IPS DF 6.9 (cell line): ENCODE measurements around the gene ADCYAP1R1.

Source experiments
- DNase-seq: peaks from one replicate; pipeline ENCODE4 v3.0.0-alpha.2; 2013; ENCODE audit warnings: low read depth, low spot score
- H3K27ac ChIP-seq: one replicate; pipeline ENCODE4 v1.5.1; 2013; ENCODE audit warnings: low read length, control low read depth
- H3K27me3 ChIP-seq: 2 replicates; pipeline ENCODE4 v1.6.1; 2013; ENCODE audit warnings: mild to moderate bottlenecking, low read length; ENCODE audit not compliant: control insufficient read depth, insufficient read depth
- H3K36me3 ChIP-seq: 2 replicates; pipeline ENCODE4 v1.6.1; 2013; ENCODE audit warnings: low read length; ENCODE audit not compliant: control insufficient read depth, insufficient read depth
- H3K4me1 ChIP-seq: 2 replicates; pipeline ENCODE4 v1.6.1; 2013; ENCODE audit warnings: low read length; ENCODE audit not compliant: control insufficient read depth, insufficient read depth
- H3K4me3 ChIP-seq: 2 replicates; pipeline ENCODE4 v1.5.1; 2013; ENCODE audit warnings: mild to moderate bottlenecking, low read length
- H3K9me3 ChIP-seq: 2 replicates; pipeline ENCODE4 v1.6.1; 2013; ENCODE audit warnings: low read length, inconsistent platforms; ENCODE audit not compliant: control insufficient read depth, insufficient read depth
- WGBS: extraction: QIAGEN DNeasy Blood & Tissue Kit; methylation state at CpG from one replicate; pipeline ENCODE4 v1.1.7; 2013; ENCODE audit warnings: mixed read lengths, missing lambda C conversion rate; ENCODE audit not compliant: insufficient read length, insufficient coverage; 5-methylcytosine and 5-hydroxymethylcytosine counted together

The ADCYAP1R1 gene

DNA sequence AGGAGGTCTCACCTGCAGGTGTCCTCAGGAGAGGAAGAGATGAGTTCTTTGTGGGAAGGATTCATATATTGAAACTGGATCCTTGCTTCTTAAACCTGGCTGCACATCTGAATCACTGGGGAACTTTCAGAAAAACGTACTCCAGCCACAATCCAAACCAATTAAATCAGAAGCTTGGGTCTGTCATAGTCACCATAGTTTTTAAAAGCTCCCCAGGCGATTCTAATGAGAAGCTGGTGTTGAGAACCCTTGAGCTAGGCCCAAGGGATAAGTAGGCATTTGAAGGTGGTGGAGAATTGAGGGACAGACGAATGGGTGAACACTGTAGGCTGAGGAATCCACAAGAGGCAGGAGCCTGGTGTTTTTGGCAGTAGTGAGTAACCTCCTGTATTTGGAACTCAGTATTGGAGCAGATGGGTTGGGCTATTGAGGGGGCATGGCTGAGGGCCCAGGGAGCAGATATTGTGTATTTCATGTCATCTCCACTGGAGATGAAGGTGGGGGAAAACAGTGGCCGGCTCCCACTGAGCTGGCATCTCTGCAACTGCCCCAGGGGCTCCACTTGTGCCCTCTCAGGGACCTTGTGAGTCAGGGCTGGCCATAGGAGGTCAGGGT lies 14.5 kb downstream of the ADCYAP1R1 start:
- H3K4me1 ChIP-seq = no peaks in the 10 kb centered on the region
- no CpG with 5 or more reads among the region's 4 CpGs for WGBS

GRCh38 chr7:31067491-31067890 lies 15.4 kb downstream of the ADCYAP1R1 start:
- H3K27ac ChIP-seq = no peak overlapping the region
- no peaks in the 10 kb centered on the region for H3K9me3 ChIP-seq
- no peak overlapping the region for H3K4me3 ChIP-seq
- H3K27me3 ChIP-seq = no peaks in the 10 kb centered on the region
- no peak for DNase-seq
- no peaks in the 10 kb centered on the region for H3K4me1 ChIP-seq
- no CpG with 5 or more reads among the region's 3 CpGs for WGBS
- H3K36me3 ChIP-seq = no peaks in the 10 kb centered on the region

More for the DNA sequence above, 14.5 kb downstream of the ADCYAP1R1 start:
- no peaks in the 10 kb centered on the region for H3K27me3 ChIP-seq
- H3K27ac ChIP-seq = no peak overlapping the region
- no peaks in the 10 kb centered on the region for H3K36me3 ChIP-seq
- H3K4me3 ChIP-seq = no peak overlapping the region
- DNase-seq = no peak
- no peaks in the 10 kb centered on the region for H3K9me3 ChIP-seq

- H3K4me3 ChIP-seq = no peak overlapping the region
- no peaks in the 10 kb centered on the region for H3K9me3 ChIP-seq
- WGBS = no CpG with 5 or more reads among the region's 16 CpGs
- DNase-seq = no peak
- H3K4me1 ChIP-seq = no peaks in the 10 kb centered on the region
- no peaks in the 10 kb centered on the region for H3K36me3 ChIP-seq
- no peak overlapping the region for H3K27ac ChIP-seq
- H3K27me3 ChIP-seq = no peaks in the 10 kb centered on the region
These were observed 16.0 kb downstream of the ADCYAP1R1 start for GRCh38 chr7:31068006-31068675.

DNA sequence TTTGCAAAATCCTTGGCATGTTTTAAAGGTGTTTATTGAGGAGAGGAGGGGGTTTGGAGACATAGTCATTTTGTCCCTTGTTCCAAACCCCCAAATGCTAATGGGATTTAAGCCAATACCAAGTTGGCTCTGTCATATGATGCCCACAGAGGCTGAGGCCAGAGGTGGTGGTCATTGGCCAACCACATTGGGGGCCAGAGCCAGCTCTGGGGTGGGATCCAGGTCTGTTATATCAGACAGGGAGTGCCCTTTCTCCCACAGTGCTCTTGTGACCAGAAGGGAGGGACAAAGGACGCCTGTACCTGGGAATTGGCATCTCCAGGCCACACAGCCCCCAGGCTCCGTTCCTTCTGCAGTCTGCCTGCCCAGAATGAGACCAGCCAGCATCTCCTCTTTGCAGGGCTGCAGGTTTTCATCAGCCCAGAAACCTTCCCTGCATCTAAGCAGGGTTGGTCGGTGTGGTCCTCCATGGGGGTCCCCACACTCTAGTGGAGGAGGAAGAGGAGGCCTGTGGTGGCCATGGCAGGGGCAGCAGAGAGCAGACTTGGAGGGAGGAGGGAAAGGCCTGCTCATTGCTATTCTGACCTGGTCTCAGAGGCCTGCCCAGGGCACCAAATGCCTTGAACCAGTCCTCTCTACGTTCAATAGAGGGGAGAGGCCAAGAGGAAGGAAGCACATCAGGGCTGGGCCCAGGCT lies 17.9 kb downstream of the ADCYAP1R1 start:
- Histone ChIP-seq H3K4me1 (no peaks in the 10 kb centered on the region), H3K27ac (no peak overlapping the region), H3K9me3 (no peaks in the 10 kb centered on the region), H3K27me3 (no peaks in the 10 kb centered on the region), H3K36me3 (no peaks in the 10 kb centered on the region), H3K4me3 (no peak overlapping the region)
- DNase-seq = no peak
- WGBS = no CpG with 5 or more reads among the region's 4 CpGs

DNA sequence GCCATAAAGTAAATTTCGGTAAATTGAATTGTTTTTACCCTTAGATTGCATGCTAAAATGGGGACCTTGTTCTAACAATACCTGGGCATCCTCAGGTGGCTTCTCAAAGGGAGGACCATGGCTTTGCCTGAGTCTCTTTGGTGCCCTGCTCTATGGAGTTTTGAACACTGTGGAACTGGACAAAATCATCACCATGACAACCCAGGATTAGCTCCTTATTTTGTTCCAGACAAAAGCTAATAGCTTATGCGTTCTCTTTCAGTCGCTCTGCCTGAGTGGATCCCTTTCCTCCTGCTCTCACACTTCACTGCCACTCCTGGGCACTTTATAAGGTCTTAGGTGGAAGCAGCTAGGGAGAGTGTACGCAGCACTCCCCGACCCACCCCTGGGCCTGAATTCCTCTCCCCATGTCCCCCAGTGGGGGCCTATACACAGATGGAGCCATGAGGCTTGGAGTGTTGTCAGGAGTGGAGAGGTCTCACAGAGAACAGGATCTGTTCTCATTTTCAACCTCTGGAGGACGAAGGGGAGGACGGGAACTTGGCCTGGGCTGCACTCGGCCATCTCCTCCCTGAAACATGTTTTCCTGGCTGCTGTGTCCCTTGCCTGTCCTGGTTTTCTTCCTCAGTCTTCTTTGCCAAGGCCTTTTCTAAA lies 19.0 kb downstream of the ADCYAP1R1 start:
- Histone ChIP-seq H3K27ac (no peak overlapping the region), H3K4me3 (no peak overlapping the region), H3K36me3 (no peaks in the 10 kb centered on the region), H3K9me3 (no peaks in the 10 kb centered on the region), H3K27me3 (no peaks in the 10 kb centered on the region), H3K4me1 (no peaks in the 10 kb centered on the region)
- no CpG with 5 or more reads among the region's 8 CpGs for WGBS
- no peak for DNase-seq

- no peaks in the 10 kb centered on the region for H3K4me1 ChIP-seq
- no peaks in the 10 kb centered on the region for H3K27me3 ChIP-seq
- no CpG with 5 or more reads among the region's 3 CpGs for WGBS
- H3K36me3 ChIP-seq = no peaks in the 10 kb centered on the region
- H3K9me3 ChIP-seq = no peaks in the 10 kb centered on the region
- DNase-seq = no peak
- no peak overlapping the region for H3K4me3 ChIP-seq
- H3K27ac ChIP-seq = no peak overlapping the region
These were observed 19.5 kb downstream of the ADCYAP1R1 start for GRCh38 chr7:31071645-31072029.

GRCh38 chr7:31073326-31074119 lies 21.4 kb downstream of the ADCYAP1R1 start:
- Histone ChIP-seq H3K27me3 (no peaks in the 10 kb centered on the region), H3K9me3 (no peaks in the 10 kb centered on the region), H3K4me1 (no peaks in the 10 kb centered on the region), H3K36me3 (no peaks in the 10 kb centered on the region), H3K4me3 (no peak overlapping the region), H3K27ac (no peak overlapping the region)
- DNase-seq = no peak
- WGBS = no CpG with 5 or more reads among the region's 5 CpGs

- no peaks in the 10 kb centered on the region for H3K4me1 ChIP-seq
- no CpG with 5 or more reads among the region's 6 CpGs for WGBS
- H3K27ac ChIP-seq = no peak overlapping the region
- H3K36me3 ChIP-seq = no peaks in the 10 kb centered on the region
- H3K27me3 ChIP-seq = no peaks in the 10 kb centered on the region
- no peaks in the 10 kb centered on the region for H3K9me3 ChIP-seq
- no peak for DNase-seq
- H3K4me3 ChIP-seq = no peak overlapping the region
These were observed 21.9 kb downstream of the ADCYAP1R1 start for GRCh38 chr7:31074120-31074383.

- Histone ChIP-seq H3K9me3 (no peaks in the 10 kb centered on the region), H3K4me1 (no peaks in the 10 kb centered on the region), H3K27me3 (no peaks in the 10 kb centered on the region), H3K27ac (no peak overlapping the region), H3K36me3 (no peaks in the 10 kb centered on the region), H3K4me3 (no peak overlapping the region)
- WGBS = no CpG with 5 or more reads among the region's 14 CpGs
- no peak for DNase-seq
These were observed 22.4 kb downstream of the ADCYAP1R1 start for GRCh38 chr7:31074403-31075085.

DNA sequence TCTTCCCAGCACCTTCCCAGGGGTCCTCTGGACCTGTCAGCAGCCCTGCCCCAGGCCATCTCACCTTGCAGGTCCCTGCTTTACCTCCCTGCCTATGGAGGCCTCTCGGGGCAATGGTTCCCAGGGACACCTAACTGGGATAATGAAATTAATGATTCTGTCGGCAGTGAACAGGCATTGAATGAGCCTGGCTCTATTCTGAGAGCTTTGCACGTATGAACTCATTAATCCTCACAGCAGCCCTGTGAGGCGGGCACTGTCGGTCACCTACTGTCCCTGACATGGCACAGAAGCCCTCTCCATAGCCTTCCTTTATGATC lies 22.9 kb downstream of the ADCYAP1R1 start:
- H3K27me3 ChIP-seq = no peaks in the 10 kb centered on the region
- no peaks in the 10 kb centered on the region for H3K9me3 ChIP-seq
- H3K4me1 ChIP-seq = no peaks in the 10 kb centered on the region
- H3K27ac ChIP-seq = no peak overlapping the region
- no peak overlapping the region for H3K4me3 ChIP-seq
- no peak for DNase-seq
- H3K36me3 ChIP-seq = no peaks in the 10 kb centered on the region
- WGBS = no CpG with 5 or more reads among the region's 5 CpGs
